ENCODE results near the gene LMAN2L. TPM values are rescaled to one million over a fixed set of nuclear protein-coding genes. Genes with fewer than 3 reads are reported as not detected.
A peak's percentile ranks its signal among the peaks of the same experiment; 100 is the strongest.

LMAN2L gene
- polyA plus RNA-seq, 1 of the 3 experiments (the other 2 are of a cell fraction): 17.7 TPM

- CTCF ChIA-PET: interaction anchor here (0.6 to 0.8 kb wide), 2 partner anchors 10 to 16 kb away, joined by 3 to 4 read pairs; no protein-coding TSS in a partner anchor
- DNase-seq: no peak
- Histone ChIP-seq H3F3A (replicated peaks; ENCODE audit: insufficient read depth) (no peaks in the 10 kb centered on the region), H3K79me2 (ENCODE audit: insufficient read depth) (no peaks in the 10 kb centered on the region), H3K36me3 (replicated peaks in 1 of 2; ENCODE audit: control insufficient read depth in 1 of 2, insufficient read depth in 2 of 2, low read length in 1 of 2) (no peaks in the 10 kb centered on the region), H3K27me3 (ENCODE audit: insufficient read depth) (no peaks in the 10 kb centered on the region), H3K4me3 (ENCODE audit: low read depth in 2 of 2, low read length in 1 of 2) (no peak overlapping the region), H3K4me2 (no peak overlapping the region), H2AFZ (ENCODE audit: low read depth) (no peak overlapping the region), H3K9ac (no peak overlapping the region), H3K9me2 (no peaks in the 10 kb centered on the region), H3K9me3 (no peaks in the 10 kb centered on the region), H3K4me1 (ENCODE audit: control insufficient read depth in 1 of 2, insufficient read depth in 2 of 2, low read depth in 1 of 2, low read length in 1 of 2) (peaks cover 0 to 9% of the 10 kb centered on the region in 2 experiments; a peak in 1 of 4 replicates), H4K20me1 (ENCODE audit: insufficient read depth) (no peaks in the 10 kb centered on the region), H3K27ac (ENCODE audit: low read depth in 2 of 2, low read length in 1 of 2) (no peak overlapping the region)
- TF ChIP-seq FOXJ3 (CRISPR knock-in tag; IDR thresholded peaks at IDR 0.05) (no peak), NFIC (IDR thresholded peaks at IDR 0.05; ENCODE audit: borderline replicate concordance) (0 out of 2 replicates have a peak, but pooled peaks have one; percentile 8)
- WGBS (ENCODE audit: low lambda C conversion rate): 89% methylated on average over 5 of the region's 13 CpGs
- POLR2A ChIA-PET: no interaction called here
Measured at GRCh38 chr2:96694816-96695455, 44.9 kb downstream of the LMAN2L start.

GRCh38 chr2:96694279-96694678, 45.6 kb downstream of the LMAN2L start:
- no peak overlapping the region for H3K4me3 ChIP-seq (ENCODE audit: low read depth in 2 of 2, low read length in 1 of 2)
- no peaks in the 10 kb centered on the region for H4K20me1 ChIP-seq (ENCODE audit: insufficient read depth)
- H3K27ac ChIP-seq (ENCODE audit: low read depth in 2 of 2, low read length in 1 of 2): no peak overlapping the region
- no peaks in the 10 kb centered on the region for H3K36me3 ChIP-seq (replicated peaks in 1 of 2; ENCODE audit: control insufficient read depth in 1 of 2, insufficient read depth in 2 of 2, low read length in 1 of 2)
- no peak overlapping the region for H3K9ac ChIP-seq
- 90% methylated on average over 7 of the region's 8 CpGs for WGBS (ENCODE audit: low lambda C conversion rate)
- H3K79me2 ChIP-seq (ENCODE audit: insufficient read depth): no peaks in the 10 kb centered on the region
- H3K4me2 ChIP-seq: no peak overlapping the region
- ChIA-PET POLR2A (no interaction called here), CTCF (interaction anchor here (0.6 to 0.8 kb wide), 2 partner anchors 17 to 66 kb away, joined by 3 read pairs; partner anchors contain the start of gene CNNM4)
- no peaks in the 10 kb centered on the region for H3K9me2 ChIP-seq
- no peak for DNase-seq
- H3F3A ChIP-seq (replicated peaks; ENCODE audit: insufficient read depth): no peaks in the 10 kb centered on the region
- no peaks in the 10 kb centered on the region for H3K27me3 ChIP-seq (ENCODE audit: insufficient read depth)
- H3K9me3 ChIP-seq: no peaks in the 10 kb centered on the region
- TF ChIP-seq TAF1 (IDR thresholded peaks at IDR 0.05; ENCODE audit: borderline replicate concordance, low read depth, low read length) (no peak), ELF1 (IDR thresholded peaks at IDR 0.05) (no peak), SMC3 (IDR thresholded peaks at IDR 0.05; ENCODE audit: low read depth, low read length) (no peak), GABPA (IDR thresholded peaks at IDR 0.05; ENCODE audit: low read depth) (no peak), FOSL2 (IDR thresholded peaks at IDR 0.05; ENCODE audit: borderline replicate concordance, low read depth) (no peak), MEF2A (IDR thresholded peaks at IDR 0.05; ENCODE audit: borderline replicate concordance, low read depth) (no peak), PBX3 (IDR thresholded peaks at IDR 0.05) (no peak), FOXM1 (IDR thresholded peaks at IDR 0.05; ENCODE audit: low read depth) (no peak), USF1 (IDR thresholded peaks at IDR 0.05; ENCODE audit: borderline replicate concordance, low read depth) (no peak)
- no peak overlapping the region for H2AFZ ChIP-seq (ENCODE audit: low read depth)
- H3K4me1 ChIP-seq (ENCODE audit: control insufficient read depth in 1 of 2, insufficient read depth in 2 of 2, low read depth in 1 of 2, low read length in 1 of 2): peaks cover 0 to 9% of the 10 kb centered on the region in 2 experiments; a peak in 1 of 4 replicates
